Measurements from ENCODE around the gene ITGAX.

Gene ITGAX

GRCh38 chr16:31388535-31388934, 33.6 kb downstream of the ITGAX start:
- Histone ChIP-seq H3K79me2 (ENCODE audit: insufficient read depth, low read length) (no peaks in the 10 kb centered on the region), H3K9me3 (ENCODE audit: insufficient read depth, low read length) (no peaks in the 10 kb centered on the region), H3K27me3 (ENCODE audit: low read length) (no peaks in the 10 kb centered on the region), H3K36me3 (ENCODE audit: low read length) (no peaks in the 10 kb centered on the region), H2AFZ (ENCODE audit: low read depth, low read length, severe bottlenecking) (no peak overlapping the region), H3F3A (ENCODE audit: insufficient read depth) (no peaks in the 10 kb centered on the region), H3K9ac (ENCODE audit: low read length) (no peak overlapping the region), H4K20me1 (ENCODE audit: low read depth, low read length) (no peaks in the 10 kb centered on the region), H3K4me3 (ENCODE audit: insufficient read depth, low read length, poor library complexity, severe bottlenecking) (no peak overlapping the region), H3K4me2 (ENCODE audit: low read depth, low read length, poor library complexity, severe bottlenecking) (no peak overlapping the region), H3K27ac (ENCODE audit: low read depth, low read length) (no peak overlapping the region), H3K9me2 (replicated peaks; ENCODE audit: insufficient read depth, low read length) (no peaks in the 10 kb centered on the region)
- TF ChIP-seq EZH2phosphoT487 (conservative IDR thresholded peaks at IDR 0.05; ENCODE audit: low read length) (no peak), CTCF (IDR thresholded peaks at IDR 0.05; ENCODE audit: insufficient read depth, low read length, poor library complexity, severe bottlenecking) (no peak)

GRCh38 chr16:31390504-31391041, 35.6 kb downstream of the ITGAX start:
- Histone ChIP-seq H3K27ac (ENCODE audit: low read depth, low read length) (no peak overlapping the region), H3K36me3 (ENCODE audit: low read length) (no peaks in the 10 kb centered on the region), H3K9me2 (replicated peaks; ENCODE audit: insufficient read depth, low read length) (no peaks in the 10 kb centered on the region), H3K4me3 (ENCODE audit: insufficient read depth, low read length, poor library complexity, severe bottlenecking) (no peak overlapping the region), H3K9ac (ENCODE audit: low read length) (no peak overlapping the region), H3F3A (ENCODE audit: insufficient read depth) (no peaks in the 10 kb centered on the region), H3K9me3 (ENCODE audit: insufficient read depth, low read length) (no peaks in the 10 kb centered on the region), H3K4me2 (ENCODE audit: low read depth, low read length, poor library complexity, severe bottlenecking) (no peak overlapping the region), H2AFZ (ENCODE audit: low read depth, low read length, severe bottlenecking) (no peak overlapping the region), H4K20me1 (ENCODE audit: low read depth, low read length) (no peaks in the 10 kb centered on the region), H3K27me3 (ENCODE audit: low read length) (no peaks in the 10 kb centered on the region), H3K79me2 (ENCODE audit: insufficient read depth, low read length) (no peaks in the 10 kb centered on the region)
- no peak for TF ChIP-seq CTCF (IDR thresholded peaks at IDR 0.05; ENCODE audit: insufficient read depth, low read length, poor library complexity, severe bottlenecking)

- Histone ChIP-seq H3K9me3 (ENCODE audit: insufficient read depth, low read length) (no peaks in the 10 kb centered on the region), H4K20me1 (ENCODE audit: low read depth, low read length) (no peaks in the 10 kb centered on the region), H3F3A (ENCODE audit: insufficient read depth) (no peaks in the 10 kb centered on the region), H3K9ac (ENCODE audit: low read length) (no peak within 1 kb of the TSS), H3K36me3 (ENCODE audit: low read length) (no peaks in the 10 kb centered on the region), H3K4me3 (ENCODE audit: insufficient read depth, low read length, poor library complexity, severe bottlenecking) (no peak within 1 kb of the TSS), H2AFZ (ENCODE audit: low read depth, low read length, severe bottlenecking) (no peak within 1 kb of the TSS), H3K27me3 (ENCODE audit: low read length) (no peaks in the 10 kb centered on the region), H3K79me2 (ENCODE audit: insufficient read depth, low read length) (no peaks in the 10 kb centered on the region), H3K27ac (ENCODE audit: low read depth, low read length) (no peak within 1 kb of the TSS), H3K4me2 (ENCODE audit: low read depth, low read length, poor library complexity, severe bottlenecking) (no peak within 1 kb of the TSS), H3K9me2 (replicated peaks; ENCODE audit: insufficient read depth, low read length) (no peaks in the 10 kb centered on the region)
- TF ChIP-seq EZH2phosphoT487 (conservative IDR thresholded peaks at IDR 0.05; ENCODE audit: low read length) = no peak
- no peak for TF ChIP-seq CTCF (IDR thresholded peaks at IDR 0.05; ENCODE audit: insufficient read depth, low read length, poor library complexity, severe bottlenecking)
Observed at GRCh38 chr16:31393056-31393455, 38.1 kb downstream of the ITGAX start, which contains the start of gene ITGAD. Gene ITGAD (plus strand): TSS chr16:31393335. CDS start chr16:31393361, 26 bp downstream.
